ENCODE measurements around the gene KLHDC10.
"Not testable (repeated sequence)": the region's sequence is repeated elsewhere in the genome, so short reads cannot be mapped to it uniquely, and the experiment has no call there.

Gene KLHDC10

DNA sequence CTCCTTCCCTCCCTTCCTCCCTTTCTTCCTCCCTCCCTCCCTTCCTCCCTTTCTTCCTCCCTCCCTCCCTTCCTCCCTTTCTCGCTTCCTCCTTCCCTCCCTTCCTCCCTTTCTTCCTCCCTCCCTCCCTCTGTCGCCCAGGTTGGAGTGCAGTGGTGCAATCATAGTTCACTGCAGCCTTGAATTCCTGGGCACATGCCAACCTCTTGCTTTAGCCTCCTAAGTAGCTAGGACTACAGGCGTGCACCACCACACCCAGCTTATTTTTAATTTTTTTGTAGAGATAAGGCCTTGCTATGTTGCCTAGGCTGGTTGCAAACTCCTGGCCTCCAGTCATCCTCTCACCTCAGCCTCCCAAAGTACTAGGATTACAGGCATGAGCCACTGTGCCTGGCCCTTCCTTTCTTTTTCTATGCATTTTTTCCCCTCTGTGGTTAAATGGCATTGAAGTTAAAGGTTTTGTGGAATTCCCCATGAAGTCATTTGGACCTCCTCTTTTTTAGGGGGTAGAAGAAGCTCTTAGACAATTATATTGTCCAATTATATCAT is 9.6 kb downstream of the KLHDC10 start:
- DNase-seq, result no peak

DNA sequence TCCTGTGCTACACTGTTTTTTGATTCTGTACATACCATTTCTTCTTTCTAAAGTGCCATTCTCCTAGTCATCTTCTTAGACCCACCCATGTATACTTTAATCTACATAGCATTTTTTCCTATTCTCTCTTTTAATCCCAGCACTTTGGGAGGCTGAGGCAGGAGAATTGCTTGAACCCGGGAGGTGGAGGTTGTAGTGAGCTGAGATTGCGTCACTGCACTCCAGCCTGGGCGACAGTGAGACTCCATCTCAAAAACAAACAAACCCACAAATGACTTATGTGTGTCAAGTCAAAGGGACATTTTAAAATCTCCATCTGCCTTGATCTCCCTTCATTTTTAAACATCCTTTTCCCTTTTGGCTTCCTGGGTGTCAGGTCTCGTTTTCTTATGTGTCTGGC is 13.2 kb downstream of the KLHDC10 start:
- not testable (repeated sequence) for DNase-seq

DNA sequence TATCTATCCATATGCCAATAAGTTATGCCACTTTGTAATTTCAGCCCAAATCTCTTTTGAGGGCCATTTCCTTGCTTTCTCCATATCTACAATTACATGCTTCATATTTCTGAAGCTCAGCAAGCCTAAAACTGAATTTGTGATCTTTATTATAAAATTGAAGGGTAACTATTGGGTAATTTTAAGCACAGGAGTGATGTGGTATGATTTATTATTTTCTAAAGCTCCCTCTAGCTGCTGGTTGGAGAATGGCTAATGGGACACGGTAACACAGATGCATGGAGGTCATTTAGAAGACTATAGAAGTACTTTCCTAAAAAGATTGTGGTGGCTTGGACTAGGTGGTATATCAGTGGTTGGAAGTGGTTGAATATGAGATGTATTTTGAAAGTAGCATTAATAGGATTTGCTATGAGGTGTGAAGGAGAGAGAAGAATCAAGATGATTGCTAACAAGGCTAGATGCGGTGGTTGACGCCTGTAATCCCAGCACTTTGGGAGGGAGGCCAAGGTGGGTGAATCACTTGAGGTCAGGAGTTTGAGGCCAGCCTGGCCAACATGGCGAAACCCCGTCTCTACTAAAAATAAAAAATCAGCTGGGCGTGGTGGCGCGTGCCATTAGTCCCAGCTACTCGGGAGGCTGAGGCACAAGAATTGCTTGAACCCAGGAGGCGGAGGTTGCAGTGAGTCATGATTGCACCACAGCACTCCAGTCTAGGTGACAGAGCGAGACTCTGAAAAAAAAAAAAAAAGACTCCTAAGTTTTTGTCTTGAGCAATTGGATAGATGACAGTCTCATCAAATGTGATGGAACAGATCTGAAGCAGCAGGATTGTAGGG is 13.9 kb downstream of the KLHDC10 start:
- DNase-seq, result no peak

DNA sequence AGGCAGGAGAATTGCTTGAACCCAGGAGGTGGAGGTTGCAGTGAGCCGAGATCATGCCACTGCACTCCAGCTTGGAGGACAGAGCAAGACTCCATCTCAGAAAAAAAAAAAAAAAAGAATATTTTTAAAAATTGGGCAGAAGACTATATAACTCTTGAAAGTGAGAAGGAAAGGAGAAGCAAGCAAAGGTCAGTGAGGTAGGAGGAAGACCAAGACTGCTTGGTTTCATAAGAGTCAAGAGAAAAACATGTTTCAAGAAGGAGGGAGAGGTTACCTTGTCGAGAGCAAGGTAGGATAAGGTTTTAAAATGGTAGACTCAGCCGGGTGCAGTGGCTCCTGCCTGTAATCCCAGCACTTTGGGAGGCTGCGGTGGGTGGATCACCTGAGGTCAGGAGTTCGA is 14.9 kb downstream of the KLHDC10 start:
- not testable (repeated sequence) for DNase-seq

DNA sequence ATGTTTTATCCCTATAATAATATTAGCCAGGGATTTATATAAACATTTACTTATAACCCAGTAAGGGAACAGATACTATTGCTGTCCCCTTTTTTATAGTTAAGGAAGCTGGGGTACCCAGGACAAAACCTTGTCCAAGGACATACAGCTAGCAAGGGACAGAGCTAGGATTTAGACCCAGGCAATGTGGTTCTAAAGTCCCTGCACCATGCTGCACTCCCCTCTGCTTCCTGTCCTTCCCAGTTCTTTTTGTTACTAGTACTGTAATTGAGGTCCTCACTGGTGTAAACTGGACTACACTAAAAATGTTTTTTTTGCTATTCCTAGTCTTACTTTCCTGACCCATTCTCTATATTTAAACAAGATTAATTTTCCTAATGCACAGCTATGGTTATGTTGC is 16.6 kb downstream of the KLHDC10 start:
- no peak for DNase-seq

DNA sequence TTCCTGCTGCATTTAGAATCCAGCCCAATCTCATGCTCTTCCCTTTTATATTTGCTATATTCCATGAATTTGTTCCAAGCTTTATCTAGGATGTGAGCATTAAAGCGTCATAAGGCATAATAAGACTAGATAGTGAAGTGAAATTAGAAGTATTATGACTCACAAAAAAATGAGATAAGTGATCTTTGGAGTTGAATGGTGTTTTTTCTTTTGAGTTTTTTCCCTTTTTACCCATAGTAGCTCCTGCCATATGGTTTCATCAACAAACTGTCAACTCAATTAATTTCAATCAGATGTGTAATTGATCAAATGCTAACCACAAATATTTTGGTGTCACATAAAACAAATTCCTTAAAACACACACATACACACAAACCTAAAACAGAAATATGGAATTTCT is 17.0 kb downstream of the KLHDC10 start:
- DNase-seq, result no peak

DNA sequence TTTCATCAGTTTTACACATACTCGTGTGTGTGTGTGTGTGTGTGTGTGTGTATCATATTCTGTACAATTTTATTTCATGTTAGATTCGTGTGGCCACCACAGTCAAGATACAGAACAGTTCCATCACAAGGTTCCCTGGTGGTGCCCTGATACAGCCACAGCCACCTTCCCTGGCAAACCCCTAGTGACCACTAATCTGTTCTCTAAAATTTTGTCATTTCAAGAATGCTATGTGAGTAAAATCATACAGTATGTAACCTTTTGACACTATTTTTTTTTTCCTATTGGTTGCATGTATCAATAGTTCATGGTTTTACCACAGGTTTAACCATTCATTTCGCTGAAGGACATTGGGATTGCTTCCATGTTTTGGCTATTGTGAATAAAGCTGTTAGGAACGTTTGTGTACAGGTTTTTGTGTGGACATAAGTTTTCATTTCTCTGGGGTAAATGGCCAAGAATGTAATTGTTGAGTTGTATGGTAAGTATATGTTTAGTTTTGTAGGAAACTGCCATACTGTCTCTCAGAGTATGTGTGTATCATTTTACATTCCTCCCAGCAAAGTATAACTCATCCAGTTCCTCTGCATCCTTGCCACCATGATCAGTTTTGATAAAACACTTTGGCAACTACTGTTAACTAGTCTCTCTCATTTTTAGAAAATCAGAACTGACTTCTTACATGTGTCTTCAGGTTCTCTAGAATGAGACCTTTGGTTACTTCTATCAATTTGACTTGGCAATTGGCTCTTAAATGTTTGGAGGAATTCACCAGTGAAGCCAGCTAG is 20.6 kb downstream of the KLHDC10 start:
- DNase-seq, result no peak

DNA sequence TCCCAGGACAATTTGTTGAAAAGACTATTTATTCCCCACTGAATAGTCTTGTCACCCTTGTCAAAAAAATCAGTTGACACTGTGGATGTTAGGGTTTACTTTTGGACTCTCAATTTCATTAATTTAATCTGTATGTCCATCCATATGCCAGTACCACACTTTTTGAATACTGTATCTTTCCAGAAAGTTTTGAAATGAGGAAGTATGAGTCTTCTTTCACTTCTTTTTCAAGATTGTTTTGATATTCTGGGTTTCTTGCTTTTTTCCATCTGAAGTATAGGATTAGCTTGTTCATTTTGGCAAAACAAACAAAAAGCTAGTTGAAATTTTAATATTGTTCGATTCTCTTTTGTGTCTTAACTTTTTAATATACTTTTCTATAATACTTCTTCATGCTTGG is 21.7 kb downstream of the KLHDC10 start:
- DNase-seq, result no peak

DNA sequence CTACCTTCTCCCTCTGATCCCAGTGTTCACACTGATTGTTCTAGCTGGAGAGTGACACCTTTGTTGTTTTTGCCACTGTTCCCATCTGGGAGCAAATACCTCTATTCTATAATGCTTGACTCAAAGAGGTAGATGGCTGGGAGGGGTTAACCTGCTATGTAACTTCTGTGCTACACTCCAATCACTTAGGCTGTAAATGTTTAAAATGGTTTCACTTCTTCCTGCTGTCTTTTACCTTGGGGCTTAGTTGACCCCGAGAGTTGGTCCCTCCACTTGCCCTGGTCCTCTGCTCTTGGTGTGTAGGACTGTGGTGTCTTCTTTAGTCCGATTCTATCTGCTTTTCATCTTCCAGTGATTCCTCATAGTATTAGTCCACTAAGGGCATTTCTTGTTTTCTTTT is 22.3 kb downstream of the KLHDC10 start:
- no peak for DNase-seq

DNA sequence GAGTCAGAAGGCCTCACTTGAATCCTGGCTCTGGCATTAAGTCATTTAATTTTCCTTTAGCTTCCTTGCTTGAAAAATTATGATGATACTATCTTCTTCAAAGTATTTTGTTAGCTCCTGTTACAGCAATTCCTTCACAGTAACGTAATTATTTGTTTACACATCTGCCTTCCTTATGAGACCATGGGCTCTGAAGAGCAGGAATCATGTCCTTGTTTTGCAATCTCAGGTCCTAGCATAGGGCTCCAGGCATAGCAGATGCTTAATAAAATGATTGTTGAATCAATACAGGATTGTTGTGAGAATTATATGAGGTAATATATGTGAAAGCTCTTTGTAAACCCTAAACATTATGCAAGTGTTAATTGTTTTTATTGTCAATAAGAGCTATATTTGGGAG is 25.5 kb downstream of the KLHDC10 start:
- no peak for DNase-seq

DNA sequence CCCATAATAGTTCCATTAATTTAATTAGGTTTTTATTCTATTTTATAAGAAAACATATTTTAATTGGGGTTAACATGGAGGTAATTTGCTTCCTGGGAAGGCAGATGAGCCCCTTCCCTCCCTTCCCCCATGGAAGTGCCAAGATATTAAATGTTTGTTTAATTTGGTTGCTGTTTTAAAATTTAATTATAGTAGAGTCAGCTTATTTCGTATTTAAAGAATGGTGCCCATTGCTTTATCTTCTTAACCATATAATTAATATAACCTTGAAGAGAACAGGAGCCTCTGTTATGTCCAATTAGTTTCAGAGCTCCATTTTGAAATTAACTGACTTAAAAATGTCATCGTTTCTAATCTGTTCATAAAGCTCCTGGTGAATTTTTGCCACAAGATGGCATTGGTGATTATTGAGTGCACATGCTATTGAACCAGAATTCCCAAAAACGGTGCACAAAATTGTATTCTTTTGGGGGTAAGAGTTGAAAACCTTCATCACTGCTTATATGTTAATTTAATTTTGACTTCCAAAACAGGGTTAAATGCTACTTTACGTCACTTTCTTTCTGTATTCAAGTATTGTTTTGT is 26.0 kb downstream of the KLHDC10 start:
- no peak for DNase-seq

DNA sequence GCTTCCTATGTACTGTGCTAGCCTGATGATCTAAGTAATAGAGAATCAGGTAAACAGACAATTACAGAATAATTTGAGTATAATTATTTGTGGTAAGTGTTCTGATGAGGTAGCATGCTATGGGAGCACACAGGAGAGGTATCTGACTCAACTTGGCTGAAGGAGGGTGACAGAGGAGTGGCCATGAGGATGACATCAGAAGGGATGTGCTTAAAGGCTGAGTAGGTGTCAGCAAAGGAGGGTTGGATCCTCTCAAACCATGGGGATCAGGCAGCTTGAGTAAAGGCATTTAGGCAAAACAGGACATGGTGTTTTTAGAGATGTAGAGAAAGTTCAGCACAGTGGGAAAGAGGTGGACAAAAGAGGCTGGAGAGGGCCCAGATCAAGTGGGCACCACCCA is 29.0 kb downstream of the KLHDC10 start:
- no peak for DNase-seq

DNA sequence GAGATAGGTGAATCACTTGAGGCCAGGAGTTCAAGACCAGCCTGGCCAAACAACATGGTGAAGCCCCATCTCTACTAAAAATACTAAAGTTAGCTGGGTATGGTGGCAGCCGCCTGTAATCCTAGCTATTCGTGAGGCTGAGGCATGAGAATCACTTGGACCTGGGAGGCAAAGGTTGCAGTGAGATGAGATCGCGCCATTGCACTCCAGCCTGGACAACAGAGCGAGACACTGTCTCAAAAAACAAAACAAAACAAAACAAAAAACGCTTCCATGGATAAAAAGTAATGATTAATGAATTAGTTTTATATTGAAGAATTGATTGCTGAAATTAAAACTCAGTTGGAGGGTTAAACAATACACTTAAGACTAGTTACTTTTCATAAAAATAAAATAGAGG is 32.3 kb downstream of the KLHDC10 start:
- no peak for DNase-seq

DNA sequence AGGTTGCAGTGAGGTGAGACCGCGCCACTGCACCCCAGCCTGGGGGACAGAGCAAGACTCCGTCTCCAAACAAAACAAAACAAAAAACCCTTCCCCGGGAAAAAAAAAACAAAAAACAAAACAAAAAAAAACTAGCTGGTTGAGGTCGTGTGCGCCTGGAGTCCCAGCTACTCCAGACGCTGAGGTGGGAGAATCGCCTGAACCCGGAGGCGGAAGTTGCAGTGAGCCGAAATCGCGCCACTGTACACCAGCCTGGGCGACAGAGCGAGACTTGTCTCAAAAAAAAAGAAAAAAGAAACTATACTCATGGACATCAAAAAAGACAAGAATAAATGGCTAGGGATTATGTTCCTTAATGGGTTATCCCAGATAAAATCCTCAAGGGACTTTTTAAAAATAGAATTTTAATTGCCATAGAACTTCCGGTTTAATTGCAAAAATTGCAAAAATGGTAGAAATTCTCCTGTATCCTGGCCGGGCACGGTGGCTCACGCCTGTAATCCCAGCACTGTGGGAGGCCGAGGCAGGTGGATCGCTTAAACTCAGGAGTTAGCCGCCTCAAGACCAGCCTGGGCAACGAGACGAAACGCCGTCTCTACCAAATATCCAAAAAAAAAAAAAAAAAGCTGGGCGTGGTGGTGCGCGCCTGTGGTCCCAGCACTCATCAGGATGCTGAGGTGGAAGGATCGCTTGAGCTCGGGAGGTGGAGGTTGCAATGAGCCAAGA is 37.8 kb downstream of the KLHDC10 start:
- DNase-seq, result no peak

DNA sequence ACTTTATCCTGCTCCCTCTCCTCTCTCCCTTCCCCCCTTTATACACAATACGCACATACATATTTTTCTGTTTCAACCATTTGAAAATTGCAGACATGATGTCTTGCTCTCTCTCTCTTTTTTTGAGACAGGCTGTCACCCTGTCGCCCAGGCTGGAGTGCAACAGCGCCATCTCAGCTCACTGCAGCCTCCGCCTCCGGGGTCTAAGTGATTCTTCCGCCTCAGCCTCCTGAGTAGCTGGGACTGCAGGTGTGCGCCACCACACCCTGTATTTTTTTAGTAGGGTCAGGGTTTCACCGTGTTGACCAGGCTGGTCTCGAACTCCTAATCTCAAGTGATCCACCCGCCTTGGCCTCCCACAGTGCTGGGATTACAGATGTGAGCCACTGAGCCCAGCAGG is 38.5 kb downstream of the KLHDC10 start:
- DNase-seq, result no peak

DNA sequence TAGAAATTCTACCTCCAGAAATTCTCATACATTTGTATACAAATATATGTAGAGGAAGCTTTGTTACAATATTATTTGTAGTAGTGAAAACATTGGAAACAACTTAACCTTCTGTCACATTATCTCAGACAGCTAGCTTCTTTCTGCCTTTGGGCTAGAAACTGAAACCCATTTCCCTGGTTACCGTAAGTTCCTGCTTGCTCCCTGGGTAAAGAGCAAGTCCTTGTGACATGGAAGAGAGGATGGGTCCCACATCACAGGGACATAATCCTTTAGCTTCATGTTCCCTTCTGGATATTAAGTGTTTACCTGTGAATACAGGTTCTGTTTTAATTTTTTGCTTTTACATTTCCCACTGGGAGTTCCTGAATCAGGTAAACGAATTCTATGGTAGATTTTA is 41.8 kb downstream of the KLHDC10 start:
- DNase-seq, result no peak

DNA sequence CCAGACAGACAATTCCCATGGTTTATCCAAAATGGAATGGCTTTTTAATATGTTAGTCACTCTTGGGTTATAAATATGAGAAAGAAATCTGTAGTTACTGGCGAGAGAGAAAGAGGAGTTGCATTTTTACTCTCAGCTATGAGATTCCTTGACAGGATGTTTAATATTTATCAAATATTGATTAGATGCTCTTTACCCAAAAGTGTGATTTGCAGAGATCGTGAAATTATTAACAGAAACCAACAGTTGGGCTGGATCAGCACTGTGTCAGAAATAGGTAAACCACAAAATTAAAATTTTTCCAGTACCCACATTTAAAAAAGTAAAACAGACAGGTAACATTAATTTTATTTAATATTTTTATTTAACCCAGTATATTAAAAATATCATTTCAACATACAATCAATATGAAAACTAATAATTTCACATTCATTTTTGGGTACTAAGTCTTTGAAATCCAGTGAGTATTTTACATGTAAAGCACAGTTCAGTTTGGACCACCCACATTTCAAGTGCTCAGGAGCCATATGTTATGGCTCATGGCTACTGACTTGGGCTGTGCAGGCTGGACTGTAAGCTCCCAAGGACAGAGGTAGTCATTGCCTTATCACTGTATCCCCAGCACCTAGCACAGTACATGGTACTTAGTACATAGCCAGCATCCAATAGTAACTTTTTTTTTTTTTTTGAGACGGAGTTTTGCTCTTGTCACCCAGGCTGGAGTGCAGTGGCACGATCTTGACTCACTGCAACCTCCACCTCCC is 42.5 kb downstream of the KLHDC10 start:
- no peak for DNase-seq

DNA sequence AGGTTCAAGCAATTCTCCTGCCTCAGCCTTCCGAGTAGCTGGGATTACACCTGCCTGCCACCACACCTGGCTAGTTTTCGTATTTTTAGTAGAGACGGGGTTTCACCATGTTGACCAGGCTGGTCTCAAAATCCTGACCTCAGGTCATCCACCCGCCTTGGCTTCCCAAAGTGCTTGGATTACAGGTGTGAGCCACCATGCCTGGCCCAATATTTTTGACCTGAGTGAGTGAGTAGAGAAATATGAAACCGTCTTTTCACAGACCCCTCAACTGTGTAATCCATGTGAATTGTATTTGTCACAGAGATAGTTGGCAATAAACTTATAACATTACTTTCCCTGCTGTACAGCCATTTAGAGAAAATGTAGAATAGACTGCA is 43.1 kb downstream of the KLHDC10 start:
- DNase-seq, result not testable (repeated sequence)

DNA sequence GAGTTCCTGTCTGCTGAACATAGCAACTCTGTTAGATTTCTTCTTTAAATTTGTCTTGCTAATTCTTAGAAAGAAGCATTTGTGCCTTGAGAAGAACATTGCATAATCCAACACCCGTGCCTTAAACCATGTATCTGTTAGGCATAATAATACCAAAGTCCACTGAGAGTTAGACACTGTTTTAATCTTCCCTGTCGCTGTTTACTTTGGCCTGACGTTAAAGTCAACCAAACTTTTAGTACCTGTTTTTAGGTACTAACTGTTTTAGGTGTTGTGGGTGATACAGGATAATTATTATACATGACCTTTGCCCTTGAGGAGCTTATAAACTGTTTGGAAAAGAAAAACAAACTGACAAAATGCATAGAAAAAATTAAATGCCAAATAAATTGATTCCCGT is 43.6 kb downstream of the KLHDC10 start:
- no peak for DNase-seq

DNA sequence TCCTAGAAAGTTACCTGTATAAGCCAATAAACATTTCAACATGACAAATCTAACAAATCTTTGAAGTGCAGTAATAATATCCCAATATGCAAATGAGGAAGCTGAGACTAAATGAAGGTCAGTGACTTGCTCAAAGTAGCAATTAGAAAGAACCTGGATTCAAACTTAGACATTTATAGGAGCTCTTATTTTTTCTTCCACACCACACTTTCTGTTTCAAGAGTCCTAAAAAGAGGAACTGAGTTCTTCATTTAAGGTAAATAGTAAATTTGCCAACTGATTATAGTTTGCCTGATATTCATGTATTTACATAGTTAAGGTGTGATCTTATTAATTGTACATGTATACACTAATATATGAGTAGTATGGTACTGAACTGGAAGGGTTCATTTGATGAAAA is 44.0 kb downstream of the KLHDC10 start:
- no peak for DNase-seq

DNA sequence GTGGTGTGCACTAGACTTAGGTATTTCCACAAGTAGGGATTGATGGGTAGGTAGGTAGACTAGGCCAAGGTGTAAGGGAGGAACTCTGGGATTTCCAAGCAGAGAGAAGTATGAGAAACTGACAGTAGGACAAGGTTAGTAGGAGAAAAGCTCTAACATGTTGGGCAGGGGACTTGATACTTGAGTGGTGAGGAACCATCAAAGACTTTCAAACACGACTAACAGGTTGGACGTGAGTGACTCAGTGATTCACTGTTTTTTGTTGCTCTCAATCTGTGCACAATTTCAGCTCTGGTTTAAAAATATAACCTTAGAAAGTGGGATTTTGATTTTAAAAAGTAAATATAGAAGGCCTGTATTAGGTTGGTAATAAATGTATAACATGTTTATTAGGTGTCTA is 44.4 kb downstream of the KLHDC10 start:
- no peak for DNase-seq

DNA sequence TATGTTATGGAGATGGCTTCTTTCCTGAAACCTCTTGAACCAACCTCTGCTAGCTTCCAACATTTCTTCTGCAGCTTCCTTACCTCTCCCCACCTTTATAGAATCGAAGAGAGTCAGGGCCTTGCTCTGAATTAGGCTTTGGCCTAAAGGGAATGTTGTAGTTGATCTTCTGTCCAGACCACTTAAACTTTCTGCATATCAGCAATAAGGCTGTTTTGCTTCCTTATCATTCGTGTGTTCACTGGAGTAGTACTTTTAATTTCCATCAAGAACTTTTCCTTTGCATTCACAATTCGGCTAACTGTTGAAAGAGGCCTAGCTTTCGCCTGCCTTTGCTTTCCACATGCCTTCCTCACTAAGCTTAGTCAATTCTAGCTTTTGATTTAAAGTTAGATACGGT is 48.0 kb downstream of the KLHDC10 start:
- DNase-seq, result no peak

Data from activated CD4-positive, alpha-beta T cell treated with anti-CD3 and anti-CD28 coated beads for 1 hour (primary cell).